DOHH2 (cell line): ENCODE data around the gene COA7.

Experiments
- H3F3A ChIP-seq: fragments of 200-600 bp; sonication (generic), shearing (Covaris generic); 2 replicates; pipeline ENCODE4 v1.6.0; 2016; ENCODE audit warnings: antibody characterized with exemption, mild to moderate bottlenecking; ENCODE audit not compliant: control insufficient read depth, insufficient read depth
- H3K27ac ChIP-seq: fragments of 200-600 bp; sonication (generic); 2 replicates; pipeline ENCODE4 v1.5.1; 2014; ENCODE audit warnings: low read depth, mild to moderate bottlenecking, low read length, moderate library complexity
- H3K27me3 ChIP-seq: fragments of 200-600 bp; sonication (generic); 2 replicates; pipeline ENCODE4 v1.6.1; 2014; ENCODE audit warnings: mild to moderate bottlenecking, low read length, mixed read lengths; ENCODE audit not compliant: control insufficient read depth
- H3K36me3 ChIP-seq: fragments of 200-600 bp; sonication (generic); 2 replicates; pipeline ENCODE4 v1.6.1; 2014; ENCODE audit warnings: mild to moderate bottlenecking, low read length, moderate library complexity, mixed read lengths; ENCODE audit not compliant: control insufficient read depth
- H3K4me1 ChIP-seq: fragments of 200-600 bp; sonication (generic); 2 replicates; pipeline ENCODE4 v1.6.1; 2014; ENCODE audit warnings: mild to moderate bottlenecking, low read length, mixed read lengths; ENCODE audit not compliant: control insufficient read depth
- H3K4me2 ChIP-seq: fragments of 200-600 bp; sonication (generic); 2 replicates; pipeline ENCODE4 v1.6.0; 2014; ENCODE audit warnings: mild to moderate bottlenecking, low read length, moderate library complexity
- H3K4me3 ChIP-seq: fragments of 200-600 bp; sonication (generic); 2 replicates; pipeline ENCODE4 v1.5.1; 2014; ENCODE audit warnings: mild to moderate bottlenecking, low read length, mixed read lengths
- H3K79me2 ChIP-seq: fragments of 200-600 bp; sonication (generic); 2 replicates; pipeline ENCODE4 v1.6.1; 2014; ENCODE audit warnings: mild to moderate bottlenecking, low read length, mixed read lengths; ENCODE audit not compliant: control insufficient read depth
- H3K9me2 ChIP-seq: fragments of 200-600 bp; sonication (generic); replicated peaks from 2 replicates; pipeline ENCODE4 v1.6.1; 2014; ENCODE audit warnings: mild to moderate bottlenecking, low read length, mixed read lengths; ENCODE audit not compliant: control insufficient read depth
- H3K9me3 ChIP-seq: fragments of 200-600 bp; sonication (generic); 2 replicates; pipeline ENCODE4 v1.6.1; 2014; ENCODE audit warnings: antibody characterized with exemption, low read length, mixed read lengths; ENCODE audit not compliant: control insufficient read depth, insufficient read depth
- H4K20me1 ChIP-seq: fragments of 200-600 bp; sonication (generic); 2 replicates; pipeline ENCODE4 v1.6.0; 2014; ENCODE audit warnings: low read depth, mild to moderate bottlenecking, antibody characterized with exemption, low read length, moderate library complexity; ENCODE audit not compliant: control insufficient read depth, insufficient read depth
- CTCF ChIP-seq: fragments of 200-600 bp; sonication (generic); IDR thresholded peaks from one replicate; pipeline ENCODE4 v1.5.1; 2014; ENCODE audit warnings: antibody characterized with exemption, mild to moderate bottlenecking, low read depth, low read length; ENCODE audit not compliant: poor library complexity, severe bottlenecking
- EZH2phosphoT487 ChIP-seq: fragments of 200-600 bp; sonication (generic); IDR thresholded peaks from 2 replicates; pipeline ENCODE4 v1.6.1; 2017; ENCODE audit warnings: borderline replicate concordance, mild to moderate bottlenecking, antibody characterized with exemption, low read length, moderate library complexity, mixed read lengths

Gene COA7

GRCh38 chr1:52727114-52727586, 29.0 kb upstream of the COA7 start:
- peak overlapping the region; percentile 77 for H3K4me3 ChIP-seq
- peak overlapping the region; percentile 97 for H3K4me2 ChIP-seq
- TF ChIP-seq EZH2phosphoT487 (no peak), CTCF (no peak)
- peaks cover 34% of the 10 kb centered on the region for H3K4me1 ChIP-seq
- no peak overlapping the region for H3K27ac ChIP-seq
- H3K9me3 ChIP-seq = no peaks in the 10 kb centered on the region
- H3K79me2 ChIP-seq = peaks cover 48% of the 10 kb centered on the region
- no peaks in the 10 kb centered on the region for H3K36me3 ChIP-seq
- H3F3A ChIP-seq = no peaks in the 10 kb centered on the region
- no peaks in the 10 kb centered on the region for H3K9me2 ChIP-seq
- no peaks in the 10 kb centered on the region for H4K20me1 ChIP-seq
- H3K27me3 ChIP-seq = no peaks in the 10 kb centered on the region

GRCh38 chr1:52726265-52727113, 28.3 kb upstream of the COA7 start, which contains the start of gene ZYG11B:
Gene ZYG11B (plus strand): TSS chr1:52726453. CDS start chr1:52726654, 201 bp downstream.
- H3K4me2 ChIP-seq = peak within 1 kb of the TSS; percentile 99
- peak within 1 kb of the TSS; percentile 26; the same call in 1 of the 2 replicates for H3K27ac ChIP-seq
- peak within 1 kb of the TSS; percentile 77 for H3K4me3 ChIP-seq
- no peaks in the 10 kb centered on the region for H3K36me3 ChIP-seq
- H3K27me3 ChIP-seq = no peaks in the 10 kb centered on the region
- no peak for TF ChIP-seq CTCF
- no peak for TF ChIP-seq EZH2phosphoT487
- H3K9me2 ChIP-seq = no peaks in the 10 kb centered on the region
- no peaks in the 10 kb centered on the region for H3F3A ChIP-seq
- H3K79me2 ChIP-seq = peaks cover 45% of the 10 kb centered on the region
- H4K20me1 ChIP-seq = no peaks in the 10 kb centered on the region
- H3K9me3 ChIP-seq = no peaks in the 10 kb centered on the region
- peaks cover 28% of the 10 kb centered on the region for H3K4me1 ChIP-seq

- H3K27ac ChIP-seq = no peak overlapping the region
- no peaks in the 10 kb centered on the region for H3K9me3 ChIP-seq
- H3K4me3 ChIP-seq = peak overlapping the region; percentile 77
- TF ChIP-seq CTCF = no peak
- no peak for TF ChIP-seq EZH2phosphoT487
- H3K4me1 ChIP-seq = peaks cover 28% of the 10 kb centered on the region
- no peaks in the 10 kb centered on the region for H3K9me2 ChIP-seq
- H3K36me3 ChIP-seq = no peaks in the 10 kb centered on the region
- peak overlapping the region; percentile 99 for H3K4me2 ChIP-seq
- peaks cover 41% of the 10 kb centered on the region for H3K79me2 ChIP-seq
- no peaks in the 10 kb centered on the region for H4K20me1 ChIP-seq
- H3K27me3 ChIP-seq = no peaks in the 10 kb centered on the region
- H3F3A ChIP-seq = no peaks in the 10 kb centered on the region
Measured at GRCh38 chr1:52725903-52726264, 27.7 kb upstream of the COA7 start.
